HG03159 (cell line): Measurements from ENCODE around the gene DCANP1.

ENCODE experiments used
- ATAC-seq: cut with Tn5 transposase; IDR thresholded peaks from one replicate; pipeline ENCODE4 v1.9.1; 2021; ENCODE audit warnings: mild to moderate bottlenecking, moderate library complexity; ENCODE audit not compliant: unreplicated experiment

Gene DCANP1

DNA sequence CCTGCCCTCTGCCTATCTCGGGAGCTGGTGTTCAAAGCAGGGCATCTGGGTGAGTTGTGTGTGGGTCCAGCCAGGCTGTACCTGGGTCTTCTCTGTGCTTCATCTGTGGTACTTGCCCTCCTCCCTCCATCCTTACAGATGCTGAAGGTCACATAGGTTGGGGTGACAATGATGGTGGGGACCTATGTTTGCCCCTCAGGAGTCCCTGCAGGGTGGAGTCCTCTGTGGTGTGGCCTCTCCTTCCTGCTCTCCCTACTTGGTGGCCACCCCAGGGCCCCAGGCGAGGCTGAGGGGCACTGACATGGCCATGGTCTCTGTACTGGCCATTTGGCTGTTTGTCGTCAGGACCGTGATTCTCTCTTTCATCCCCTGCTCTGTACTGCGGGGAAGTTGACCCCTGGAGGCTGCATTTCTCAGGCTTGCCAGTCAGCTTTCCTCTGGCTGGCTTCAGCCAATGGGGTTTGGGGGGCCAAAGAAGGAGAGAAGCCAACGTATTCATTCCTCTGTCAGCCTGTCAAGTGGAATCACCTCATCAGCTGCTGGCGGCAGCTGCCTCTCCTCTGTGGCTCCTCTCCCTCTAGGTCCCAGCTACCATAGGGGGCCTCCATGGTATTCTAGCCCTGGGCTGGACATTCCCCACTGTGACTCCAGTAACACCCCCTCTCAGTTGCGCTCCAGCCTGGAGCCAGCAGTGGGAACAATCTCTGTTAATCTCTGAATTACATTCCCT is 4.6 kb downstream of the DCANP1 start:
- no peak for ATAC-seq

DNA sequence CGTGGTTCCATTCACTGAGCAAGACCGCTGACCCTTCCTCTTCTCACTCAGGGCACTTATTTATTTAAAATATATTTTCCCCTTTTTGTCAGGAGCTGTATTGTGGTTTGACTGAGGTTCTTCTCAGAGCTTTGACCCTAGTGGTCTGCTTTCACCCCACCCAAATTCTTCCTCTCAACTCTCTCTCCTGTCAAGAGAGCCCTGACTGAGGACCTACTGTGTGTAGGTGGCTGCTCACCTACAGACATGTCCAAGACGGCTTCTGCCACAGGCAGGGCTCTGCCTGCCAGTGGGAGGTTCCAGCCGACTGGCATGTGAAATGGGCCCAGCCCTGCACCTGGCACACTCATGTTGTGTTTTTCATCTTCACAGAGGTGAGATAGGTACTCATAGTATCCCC is 5.2 kb downstream of the DCANP1 start:
- ATAC-seq: no peak

DNA sequence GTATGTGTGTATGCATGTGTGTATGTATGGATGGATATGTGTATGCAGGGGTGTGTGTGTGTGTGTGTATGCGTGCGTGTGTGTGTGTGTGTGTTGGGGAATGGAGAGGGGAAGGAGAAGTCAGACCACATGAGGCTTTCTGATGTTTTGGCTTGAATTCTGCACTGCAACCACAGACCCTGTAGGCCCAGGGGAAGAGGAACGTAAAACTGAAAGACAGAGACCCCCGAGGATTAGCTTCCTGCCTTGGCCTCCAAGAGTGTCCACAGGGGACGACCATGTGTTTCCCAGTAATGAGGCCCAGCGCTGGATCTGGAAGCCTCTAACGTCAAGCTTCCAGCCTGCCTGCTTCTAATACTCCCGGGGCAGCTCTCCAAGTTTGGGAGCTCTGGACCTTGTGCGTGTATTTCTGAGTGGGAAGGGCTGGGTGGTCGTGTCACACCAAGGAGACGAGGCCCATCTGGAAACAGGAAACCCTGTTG is 5.8 kb downstream of the DCANP1 start:
- ATAC-seq: no peak

DNA sequence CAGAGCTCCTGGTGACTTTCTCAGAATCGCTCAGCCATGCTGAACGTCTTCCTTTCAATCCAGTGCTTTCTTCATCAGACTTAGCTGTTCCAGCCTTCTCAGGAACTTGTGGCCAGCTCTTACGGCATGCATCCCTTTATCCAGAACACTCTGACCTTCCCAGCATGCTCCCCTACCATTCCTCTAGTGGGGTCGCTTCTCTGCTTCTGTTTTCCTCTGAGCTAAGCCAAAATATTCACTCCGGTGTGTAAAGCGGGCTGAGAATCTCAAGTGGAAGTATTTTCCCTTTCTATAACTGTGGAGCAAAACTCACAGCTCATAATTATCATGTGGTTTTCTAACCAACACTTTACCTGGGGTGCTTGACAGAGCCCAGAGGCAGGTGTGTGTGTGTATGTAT is 6.2 kb downstream of the DCANP1 start:
- ATAC-seq: no peak

DNA sequence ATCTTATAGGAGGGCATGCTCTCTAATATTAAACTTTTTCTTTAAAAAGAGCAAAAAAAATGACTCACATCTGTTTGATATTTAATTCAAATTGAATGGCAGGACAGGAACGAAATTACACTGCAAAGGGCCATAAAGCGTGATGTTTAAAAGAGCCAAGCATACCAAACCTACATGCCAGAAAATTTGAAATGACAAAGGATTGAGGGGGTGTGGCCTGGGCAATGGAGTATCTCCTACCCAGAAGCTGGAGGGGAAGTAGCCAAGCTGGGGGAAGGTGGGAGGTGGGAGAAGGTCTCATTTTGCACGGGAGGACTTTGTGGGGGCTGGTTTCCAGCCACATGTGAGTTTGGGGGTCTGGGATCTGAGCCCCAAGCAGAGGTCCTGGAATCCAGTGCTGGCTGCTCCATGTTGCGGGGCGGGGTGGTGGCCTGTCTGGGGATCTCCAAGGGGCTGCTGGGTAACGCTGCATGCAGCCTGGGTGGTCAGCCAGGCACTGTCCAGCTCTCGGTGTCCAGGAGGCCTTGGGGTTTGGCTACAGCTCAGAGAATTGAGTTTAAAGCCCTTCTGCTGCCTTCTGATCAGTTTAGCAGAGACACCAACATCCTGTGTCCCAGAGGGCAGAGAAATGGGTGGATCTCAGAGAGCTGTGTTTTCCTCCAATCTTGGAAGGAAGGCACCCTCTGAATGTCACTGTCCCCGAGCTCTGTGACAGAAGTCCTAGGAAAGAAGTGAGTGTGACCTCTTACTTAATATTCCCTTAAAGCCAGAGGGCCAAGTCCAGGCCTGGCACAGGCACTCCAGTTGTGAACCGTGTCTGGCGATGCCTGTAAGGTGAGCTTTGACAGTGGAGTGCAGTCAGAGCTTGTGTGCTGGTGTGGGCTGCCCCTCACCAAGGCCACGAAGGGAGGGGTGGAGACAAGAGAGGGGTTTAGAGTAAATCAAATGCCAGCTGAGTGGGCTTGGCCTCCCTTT is 7.6 kb downstream of the DCANP1 start:
- ATAC-seq: no peak

DNA sequence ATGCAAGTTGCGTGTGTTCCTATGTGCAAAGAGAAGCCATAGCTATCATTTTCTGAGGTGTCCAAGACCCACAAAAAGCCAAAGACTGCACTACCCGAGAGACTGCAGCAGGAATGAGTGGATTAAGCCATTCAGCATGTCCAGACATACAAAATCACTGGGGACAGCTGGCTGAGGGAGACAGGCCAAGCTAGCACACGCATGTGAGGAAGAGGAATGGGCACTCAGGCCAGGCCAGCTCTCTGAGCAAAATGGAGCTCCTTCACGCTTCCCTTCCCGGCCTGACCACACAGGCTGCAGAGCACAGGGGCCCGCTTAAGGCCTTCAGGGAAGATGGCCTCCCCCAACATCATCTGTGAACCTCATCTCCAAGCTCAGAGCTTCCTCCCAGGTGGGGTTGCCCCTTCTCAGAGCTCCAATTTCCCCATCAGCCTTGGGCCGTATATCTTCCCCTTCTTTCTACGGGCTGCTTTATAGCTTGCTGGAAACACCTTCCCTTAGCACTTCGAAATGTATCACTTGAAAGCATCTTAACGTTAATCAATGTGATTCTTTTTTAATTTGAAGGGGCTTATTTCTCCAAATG is 8.4 kb downstream of the DCANP1 start:
- no peak for ATAC-seq

DNA sequence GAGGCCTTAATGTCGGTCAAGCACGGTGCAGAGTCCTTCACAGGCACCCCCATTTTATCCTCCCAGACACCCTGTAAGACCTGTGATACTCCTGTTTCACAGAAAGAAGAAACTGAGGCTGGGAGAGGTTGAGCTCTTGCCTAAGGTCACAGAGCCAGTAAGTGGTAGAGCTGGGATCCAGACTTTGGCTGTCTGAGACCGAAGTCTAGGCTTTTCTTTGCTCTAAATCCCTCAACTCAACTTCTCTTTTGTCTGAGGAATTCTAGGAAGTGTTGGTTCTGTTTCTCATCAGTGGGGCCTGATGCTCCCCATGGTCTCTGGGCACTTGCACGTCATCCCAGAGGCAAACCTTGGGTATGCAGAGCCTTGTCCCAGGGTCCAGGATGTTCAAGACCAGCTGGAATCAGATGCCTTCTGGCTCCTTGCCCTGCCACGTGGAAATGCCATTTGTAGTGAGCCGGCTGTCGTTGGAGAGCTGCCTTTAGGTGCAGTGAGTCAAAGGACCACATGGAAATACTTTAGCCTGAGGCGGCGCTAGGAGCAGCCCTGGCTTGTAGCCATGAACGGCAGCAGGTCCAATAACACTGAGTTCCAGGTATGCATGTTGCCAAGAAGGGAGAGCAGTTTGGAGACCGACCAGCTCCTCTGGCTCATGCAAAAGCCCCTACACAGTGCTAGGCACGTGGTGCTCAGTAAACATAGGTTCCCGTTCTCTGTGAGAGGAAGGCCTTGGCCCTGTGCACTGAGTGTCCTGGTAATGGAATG is 9.2 kb downstream of the DCANP1 start:
- ATAC-seq: no peak

DNA sequence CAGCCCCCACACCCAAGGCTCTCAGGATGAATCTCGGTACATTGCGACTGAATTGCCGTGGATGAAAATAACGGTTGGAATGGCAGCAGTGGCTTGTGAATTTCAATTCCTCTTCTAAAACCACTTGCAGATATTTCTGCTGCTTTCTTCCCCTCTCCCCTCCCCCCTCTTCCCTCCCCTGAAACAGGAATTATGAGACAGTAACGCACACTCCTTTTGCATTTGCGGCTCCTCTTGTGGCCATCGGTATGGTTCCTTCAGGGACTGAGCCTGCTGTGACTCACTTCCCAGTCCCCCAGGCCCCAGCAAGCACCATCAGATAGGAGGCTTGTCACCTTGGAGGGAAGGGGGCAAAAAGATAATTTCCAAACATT is 9.7 kb downstream of the DCANP1 start:
- ATAC-seq: no peak

DNA sequence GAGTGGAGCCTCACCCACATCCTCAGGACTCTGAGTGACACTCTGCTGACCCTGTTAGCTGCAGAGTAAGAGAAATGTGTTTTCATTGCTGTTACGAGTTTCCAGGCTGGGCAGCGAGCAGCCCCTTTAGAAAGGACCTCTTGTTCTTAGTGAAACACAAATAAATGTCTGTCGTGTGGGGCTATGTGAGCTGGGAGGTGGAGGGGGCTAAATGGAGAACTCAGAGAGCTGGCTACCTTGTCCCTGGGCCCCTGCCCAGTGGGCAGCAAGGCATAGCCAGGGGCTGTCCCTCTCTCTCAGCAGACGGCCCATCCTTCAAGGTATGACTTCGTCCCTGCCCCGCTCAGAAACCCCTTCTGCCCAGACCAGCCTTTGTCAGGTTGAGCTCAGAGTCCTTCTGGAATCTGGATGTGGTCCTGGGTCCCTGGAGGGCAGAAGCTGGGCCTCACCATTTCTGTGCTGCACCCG is 10.2 kb downstream of the DCANP1 start:
- ATAC-seq: no peak

DNA sequence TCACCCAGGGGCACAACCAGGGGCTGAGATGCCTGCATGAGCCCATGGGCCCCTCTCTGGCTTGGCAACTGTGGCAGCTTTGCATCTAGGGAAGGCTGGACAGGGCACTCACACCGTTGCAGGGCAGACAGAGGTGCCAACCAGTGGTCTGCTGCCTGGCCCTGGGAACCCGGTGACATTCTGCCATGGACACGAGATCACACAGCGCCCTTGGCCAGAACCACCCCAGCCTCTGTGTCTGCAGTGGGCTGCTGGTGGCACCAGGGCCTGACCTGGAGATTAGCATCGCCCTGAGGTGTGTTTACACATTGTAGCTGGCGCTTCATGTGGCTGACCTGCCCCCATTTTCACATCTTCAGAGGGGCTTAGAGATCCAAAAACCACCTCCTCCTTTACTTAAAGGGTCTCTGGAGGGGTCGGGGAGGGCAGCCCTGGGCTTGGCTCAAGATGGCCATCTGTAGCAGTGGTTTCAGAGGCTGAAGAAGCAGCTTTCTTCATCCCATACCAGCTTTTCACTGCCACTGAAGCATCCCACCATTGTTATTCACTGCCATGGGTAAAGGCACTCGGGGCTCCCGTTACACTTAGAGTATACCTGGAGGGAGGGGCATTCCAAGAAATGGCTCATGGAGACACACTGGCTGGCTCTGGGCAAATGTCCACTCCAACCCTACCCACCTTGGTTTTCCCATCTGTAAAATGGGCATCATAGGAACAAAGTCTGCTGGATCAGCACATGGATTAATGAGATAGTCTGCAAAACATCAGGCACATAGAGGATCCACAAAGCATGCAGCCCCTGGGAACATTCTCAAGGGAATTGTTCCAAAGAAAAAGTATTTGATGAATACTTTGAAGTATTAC is 11.4 kb downstream of the DCANP1 start:
- ATAC-seq: no peak

DNA sequence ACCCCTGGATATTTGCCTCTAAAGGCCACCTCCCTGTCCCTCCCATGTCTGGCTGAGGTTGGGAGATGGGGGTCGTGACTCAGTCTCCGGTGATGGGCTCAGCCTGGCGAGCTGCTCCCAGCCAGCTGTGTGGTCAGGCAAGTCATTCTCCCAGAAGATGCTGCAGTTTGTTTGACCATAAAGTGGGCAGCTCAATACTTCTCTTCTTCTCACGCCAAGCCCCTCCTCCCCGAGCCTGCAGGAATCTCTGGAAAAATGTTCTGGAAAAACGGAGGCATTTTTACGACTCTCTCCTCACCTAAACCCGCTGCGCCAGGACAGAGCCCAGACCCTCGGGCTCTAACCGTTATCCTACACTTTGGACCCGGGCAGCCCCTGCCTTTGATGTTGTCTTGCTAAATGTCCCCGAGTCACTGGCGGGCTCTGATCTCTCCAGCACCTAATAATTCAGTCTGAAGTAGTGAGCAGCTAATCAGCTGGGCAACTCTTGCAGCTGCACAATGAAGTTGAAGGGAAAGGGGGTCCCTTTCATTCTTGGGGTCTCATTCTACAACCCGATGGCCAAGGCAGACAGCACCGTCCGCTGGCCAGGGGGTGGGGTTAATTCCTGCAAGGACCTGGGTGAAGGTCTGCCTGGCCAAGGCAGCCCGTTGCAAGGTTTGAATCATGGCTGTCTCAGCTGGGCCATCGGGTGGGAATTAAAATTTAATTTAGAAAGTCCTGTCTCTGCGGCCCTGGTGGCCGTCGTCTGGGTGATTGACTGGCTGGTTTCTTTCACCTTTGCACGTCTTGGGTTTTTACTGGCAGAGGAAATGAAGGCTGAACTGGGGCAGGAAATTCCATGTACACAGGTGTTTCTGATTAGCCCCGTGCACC is 12.3 kb downstream of the DCANP1 start:
- ATAC-seq: no peak

DNA sequence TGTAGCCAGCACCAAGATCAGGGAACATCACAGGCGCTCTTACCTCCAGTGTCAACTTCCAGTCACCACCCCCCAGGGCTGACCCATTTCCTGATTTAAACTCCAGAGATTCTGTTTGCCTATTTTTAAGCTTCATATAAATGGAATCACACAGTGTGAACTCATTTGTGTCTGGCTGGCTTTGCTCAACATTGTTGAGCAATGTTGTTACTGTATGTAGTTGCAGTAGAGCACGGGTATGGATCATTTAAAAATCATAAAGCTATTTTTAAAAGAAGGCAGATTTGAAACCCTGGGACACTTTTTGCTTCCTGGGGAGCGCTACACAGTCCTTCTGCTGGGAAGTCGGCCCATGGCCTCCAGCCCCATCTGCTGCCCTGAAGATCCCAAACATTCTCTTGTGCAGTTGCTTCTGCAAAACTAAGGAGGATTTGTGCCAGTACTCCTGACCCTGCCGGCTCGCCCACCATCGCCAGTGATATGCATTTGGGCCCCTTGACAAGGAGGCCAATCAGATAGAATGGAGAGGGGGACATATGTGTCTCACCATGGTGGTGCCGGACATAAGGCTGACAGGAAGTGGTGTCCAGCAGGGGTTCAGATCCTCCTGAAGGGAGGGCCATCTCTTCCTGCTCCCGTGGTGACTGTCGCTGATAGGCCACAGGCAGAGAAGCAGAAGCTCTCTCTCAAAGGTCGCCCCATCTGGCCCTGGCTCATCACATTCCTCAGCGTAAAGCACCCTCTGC is 13.3 kb downstream of the DCANP1 start:
- no peak for ATAC-seq

DNA sequence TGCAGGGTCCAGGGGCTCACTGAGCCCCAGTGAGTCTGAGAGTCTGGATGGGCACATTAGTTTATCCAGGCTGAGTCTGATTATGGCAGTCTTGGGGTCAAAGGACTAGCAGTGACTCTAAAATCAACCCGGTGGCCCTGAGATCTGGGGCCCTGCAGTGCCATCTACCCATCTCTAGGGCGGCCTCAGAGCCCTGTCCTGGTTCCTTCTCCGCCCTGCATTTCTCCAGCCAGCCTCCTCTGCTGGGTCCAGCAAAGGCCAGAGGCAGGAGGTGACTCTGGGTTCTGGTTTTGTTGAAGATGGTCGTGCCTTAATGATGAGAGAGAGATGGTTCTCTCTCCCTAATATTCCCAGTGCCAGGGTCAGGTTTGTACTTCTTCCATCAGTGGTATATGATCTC is 15.0 kb downstream of the DCANP1 start:
- no peak for ATAC-seq

DNA sequence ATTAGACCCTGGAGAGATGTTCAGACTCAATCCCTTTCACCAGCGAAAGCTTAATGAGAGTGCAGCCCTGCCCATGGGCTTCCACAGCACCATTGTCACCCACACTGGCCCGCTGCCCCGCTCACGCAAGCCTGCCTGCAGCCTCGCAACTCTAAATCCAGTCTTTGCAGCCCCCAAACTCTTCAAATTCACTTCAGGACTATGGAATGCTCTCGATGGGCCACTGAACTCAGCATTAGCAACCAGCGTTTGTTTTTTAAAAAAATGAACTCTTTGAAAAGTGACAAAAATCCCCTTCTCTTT is 17.1 kb downstream of the DCANP1 start:
- no peak for ATAC-seq

DNA sequence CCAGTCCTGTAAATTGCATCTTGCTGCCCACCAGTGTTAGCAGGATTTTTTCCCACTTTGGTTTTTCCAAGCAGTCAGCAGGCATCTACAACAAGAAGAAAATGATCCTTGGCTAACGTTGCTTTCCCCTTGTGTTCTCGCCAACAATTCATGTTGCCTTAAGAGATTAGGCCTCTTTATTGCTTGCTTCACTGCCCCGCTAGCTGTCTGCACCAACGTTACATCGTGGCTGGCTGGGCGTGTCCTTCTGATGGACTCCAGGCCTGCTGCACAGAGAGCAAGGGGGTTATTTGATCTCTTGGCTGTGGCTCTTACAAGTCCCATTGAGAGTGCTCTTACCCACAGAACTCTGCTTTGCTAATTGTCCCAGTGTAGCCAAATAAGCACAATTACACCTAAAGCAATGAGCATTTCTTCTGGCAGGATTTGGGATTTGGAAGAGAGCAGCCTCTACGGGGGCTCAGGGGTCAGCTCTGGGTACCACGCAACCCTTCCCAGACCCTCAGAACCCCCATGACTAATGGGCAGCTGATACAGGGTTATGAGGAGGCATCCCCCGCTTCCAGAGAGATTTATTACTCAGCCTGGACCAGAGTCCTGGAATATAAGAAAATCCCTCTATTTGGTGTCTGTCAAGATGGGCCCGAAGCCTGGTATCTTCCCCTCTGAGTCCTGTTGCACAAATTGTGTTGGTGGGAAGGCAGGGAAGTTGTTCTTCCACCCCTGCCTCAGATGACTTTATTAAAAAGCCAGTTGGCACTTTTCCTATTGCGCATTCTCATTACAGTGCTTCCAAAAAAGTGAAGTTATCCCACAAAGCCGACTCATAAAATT is 17.6 kb downstream of the DCANP1 start:
- ATAC-seq: no peak

DNA sequence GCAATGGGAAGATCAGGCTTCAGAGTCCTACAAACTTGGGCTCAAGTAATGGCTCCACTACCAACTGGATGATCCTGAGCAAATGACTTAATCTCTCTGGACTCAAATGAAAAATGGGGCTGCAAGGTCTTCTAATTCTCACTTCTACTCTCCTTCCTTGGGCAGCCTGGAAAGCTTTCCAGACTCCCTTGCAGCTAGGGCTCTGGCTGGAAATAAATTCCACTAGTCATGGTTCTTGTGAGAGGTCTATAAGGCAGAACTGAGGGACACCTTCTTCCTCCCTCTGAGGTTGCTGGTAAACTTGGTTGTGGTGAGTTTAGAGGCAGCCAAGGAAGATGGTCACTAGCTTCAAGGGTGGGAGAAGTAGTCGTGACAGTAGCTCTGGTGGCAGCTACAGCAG is 18.6 kb downstream of the DCANP1 start:
- ATAC-seq: no peak
